OCI-LY1 (cell line): ENCODE measurements around the gene CUX1.

Experiments
- H2AFZ ChIP-seq: fragments of 200-600 bp; sonication (generic), shearing (Covaris generic); 2 replicates; pipeline ENCODE4 v1.6.0; 2014; ENCODE audit warnings: antibody characterized with exemption, mild to moderate bottlenecking, low read length
- H3F3A ChIP-seq: fragments of 200-600 bp; sonication (generic), shearing (Covaris generic); 2 replicates; pipeline ENCODE4 v1.6.0; 2014; ENCODE audit warnings: mild to moderate bottlenecking, antibody characterized with exemption, low read length, moderate library complexity; ENCODE audit not compliant: insufficient read depth
- H3K27ac ChIP-seq: fragments of 200-600 bp; sonication (generic); 2 replicates; pipeline ENCODE4 v1.5.1; 2014; ENCODE audit warnings: low read length, mixed run types, mild to moderate bottlenecking, low read depth; ENCODE audit not compliant: poor library complexity, severe bottlenecking
- H3K27me3 ChIP-seq: fragments of 200-600 bp; sonication (generic); 2 replicates; pipeline ENCODE4 v1.6.0; 2014; ENCODE audit warnings: antibody characterized with exemption, mild to moderate bottlenecking, low read length, moderate library complexity; ENCODE audit not compliant: insufficient read depth
- H3K36me3 ChIP-seq: fragments of 200-600 bp; sonication (generic); 2 replicates; pipeline ENCODE4 v1.6.1; 2014; ENCODE audit warnings: mild to moderate bottlenecking, antibody characterized with exemption, low read length, moderate library complexity, mixed read lengths; ENCODE audit not compliant: insufficient read depth
- H3K4me1 ChIP-seq: fragments of 200-600 bp; sonication (generic); 2 replicates; pipeline ENCODE4 v1.5.1; 2014; ENCODE audit warnings: mild to moderate bottlenecking, low read length, moderate library complexity; ENCODE audit not compliant: insufficient read depth, severe bottlenecking
- H3K4me2 ChIP-seq: fragments of 200-600 bp; sonication (generic), shearing (Covaris generic); 2 replicates; pipeline ENCODE4 v1.6.1; 2014; ENCODE audit warnings: low read length
- H3K4me3 ChIP-seq: fragments of 200-600 bp; sonication (generic); 2 replicates; pipeline ENCODE4 v1.5.1; 2014; ENCODE audit warnings: low read length, low read depth, mild to moderate bottlenecking, mixed read lengths; ENCODE audit not compliant: poor library complexity, severe bottlenecking
- H3K79me2 ChIP-seq: fragments of 200-600 bp; shearing (Covaris generic); 2 replicates; pipeline ENCODE4 v1.6.1; 2016; ENCODE audit warnings: mixed run types, low read length, mixed read lengths; ENCODE audit not compliant: insufficient read depth
- H3K9ac ChIP-seq: fragments of 200-600 bp; sonication (generic), shearing (Covaris generic); 2 replicates; pipeline ENCODE4 v1.6.1; 2014; ENCODE audit warnings: mild to moderate bottlenecking, low read length, mixed read lengths
- H3K9me2 ChIP-seq: fragments of 200-600 bp; sonication (generic), shearing (Covaris generic); 2 replicates; pipeline ENCODE4 v1.6.1; 2014; ENCODE audit warnings: low read depth, mild to moderate bottlenecking, low read length, mixed read lengths
- H3K9me3 ChIP-seq: fragments of 200-600 bp; shearing (Covaris generic); 2 replicates; pipeline ENCODE4 v1.6.1; 2014; ENCODE audit warnings: low read length, mixed read lengths
- H4K20me1 ChIP-seq: fragments of 200-600 bp; sonication (generic), shearing (Covaris generic); 2 replicates; pipeline ENCODE4 v1.6.0; 2016; ENCODE audit warnings: mild to moderate bottlenecking, low read length; ENCODE audit not compliant: insufficient read depth
- CTCF ChIP-seq: fragments of 200-600 bp; sonication (generic), shearing (Covaris generic); IDR thresholded peaks from 2 replicates; pipeline ENCODE4 v1.5.1; 2017; ENCODE audit warnings: mild to moderate bottlenecking, antibody characterized with exemption, low read length, moderate library complexity, mixed read lengths
- EZH2 ChIP-seq: fragments of 200-600 bp; sonication (generic), shearing (Covaris generic); IDR thresholded peaks from 2 replicates; pipeline ENCODE4 v1.8.0; 2017; ENCODE audit warnings: borderline replicate concordance, mixed run types, mild to moderate bottlenecking, antibody characterized with exemption, low read length, moderate library complexity, mixed read lengths

Gene CUX1

DNA sequence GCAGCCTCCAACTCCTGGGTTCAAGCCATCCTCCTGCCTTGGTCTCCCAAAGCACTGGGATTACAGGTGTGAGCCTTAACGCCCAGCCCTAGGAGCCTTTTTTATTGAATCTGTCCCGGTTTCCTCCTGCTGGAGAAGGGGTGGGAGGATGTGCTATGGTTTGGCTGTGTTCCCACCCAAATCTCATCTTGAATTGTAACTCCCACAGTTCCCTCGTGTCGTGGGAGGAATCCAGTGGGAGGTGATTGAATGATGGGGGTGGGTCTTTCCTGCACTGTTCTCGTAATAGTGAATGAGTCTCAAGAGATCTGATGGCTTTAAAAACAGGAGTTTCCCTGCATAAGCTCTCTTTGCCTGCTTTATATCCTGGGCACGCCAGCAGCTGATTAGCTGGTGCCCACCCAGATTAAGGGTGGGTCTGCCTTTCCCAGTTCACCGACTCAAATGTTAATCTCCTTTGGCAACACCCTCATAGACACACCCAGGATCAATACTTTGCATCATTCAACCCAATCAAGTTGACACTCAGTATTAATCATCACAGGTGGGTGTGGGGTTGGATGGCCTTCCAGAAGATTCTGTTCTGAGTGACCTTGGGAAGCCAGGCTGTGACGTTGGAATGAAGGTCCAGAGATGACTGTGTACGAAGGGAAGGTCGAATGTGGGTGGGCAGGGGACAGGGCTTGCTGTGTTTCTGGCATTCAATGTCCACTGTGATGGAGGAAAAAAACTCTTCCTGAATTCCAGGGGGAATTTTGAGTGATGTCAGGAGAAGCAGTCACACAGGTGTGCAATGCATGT, 33.8 kb upstream of the CUX1 start:
- Histone ChIP-seq H4K20me1 (no peaks in the 10 kb centered on the region), H3K4me3 (no peak overlapping the region), H3K4me2 (no peak overlapping the region), H3K9ac (no peak overlapping the region), H3K27me3 (peaks cover 4% of the 10 kb centered on the region; the same call in 1 of the 2 replicates), H3K4me1 (peaks cover 11% of the 10 kb centered on the region), H3K36me3 (no peaks in the 10 kb centered on the region; the same call in 1 of the 2 replicates), H3K9me3 (peaks cover 9% of the 10 kb centered on the region), H3F3A (no peaks in the 10 kb centered on the region), H3K79me2 (no peaks in the 10 kb centered on the region), H2AFZ (no peak overlapping the region), H3K9me2 (no peaks in the 10 kb centered on the region), H3K27ac (no peak overlapping the region)
- no peak for TF ChIP-seq EZH2
- 0 out of 2 replicates have a peak, but pooled peaks have one; percentile 3 for TF ChIP-seq CTCF

DNA sequence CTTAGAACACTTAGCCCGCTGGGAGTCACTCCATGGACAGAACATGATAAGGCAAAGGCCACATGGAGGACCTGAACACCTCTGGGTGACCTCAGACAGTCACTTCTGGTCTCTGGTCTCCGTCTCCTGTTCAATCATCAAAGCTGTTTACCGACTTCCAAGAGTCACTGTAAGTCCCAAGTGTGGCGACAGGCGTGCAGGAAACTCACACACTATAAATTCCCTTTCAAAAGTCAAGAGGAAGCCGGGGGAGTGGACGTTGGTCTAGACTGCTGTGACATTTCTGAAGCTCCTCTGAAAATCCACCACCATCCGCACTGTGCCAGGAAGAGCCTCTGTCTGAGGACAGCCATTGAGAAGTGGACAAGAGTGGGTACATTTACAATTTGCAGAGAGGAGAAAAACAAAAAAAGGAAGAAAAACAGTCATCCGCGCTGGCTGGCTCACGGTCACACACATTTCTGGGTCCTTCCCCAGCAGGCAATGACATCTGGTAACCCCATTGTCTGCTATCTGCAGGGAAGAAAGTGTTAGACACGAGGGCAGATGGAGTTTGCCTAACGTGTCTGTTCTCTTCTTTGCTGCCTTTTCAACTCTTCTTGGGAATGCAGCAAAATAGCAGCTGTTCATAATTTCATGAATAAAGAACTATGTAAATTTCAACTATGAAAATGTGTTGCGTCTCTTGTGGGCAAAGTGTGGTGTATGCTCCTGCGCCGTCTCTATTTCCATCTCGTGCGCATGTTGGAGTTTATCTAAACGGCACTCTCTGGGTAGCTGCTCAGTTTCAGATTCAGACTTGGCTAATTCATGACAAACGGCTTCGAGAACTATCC, 32.9 kb upstream of the CUX1 start:
- H3K4me3 ChIP-seq = no peak overlapping the region
- H3K9me2 ChIP-seq = no peaks in the 10 kb centered on the region
- no peak overlapping the region for H2AFZ ChIP-seq
- H3K9ac ChIP-seq = no peak overlapping the region
- TF ChIP-seq CTCF (no peak), EZH2 (no peak)
- H3F3A ChIP-seq = no peaks in the 10 kb centered on the region
- H3K36me3 ChIP-seq = no peaks in the 10 kb centered on the region; the same call in 1 of the 2 replicates
- H3K27me3 ChIP-seq = peaks cover 4% of the 10 kb centered on the region; the same call in 1 of the 2 replicates
- H3K4me1 ChIP-seq = peaks cover 11% of the 10 kb centered on the region
- H3K4me2 ChIP-seq = no peak overlapping the region; the same call in 1 of the 2 replicates
- H3K27ac ChIP-seq = no peak overlapping the region
- no peaks in the 10 kb centered on the region for H3K79me2 ChIP-seq
- H4K20me1 ChIP-seq = no peaks in the 10 kb centered on the region
- peaks cover 9% of the 10 kb centered on the region for H3K9me3 ChIP-seq

GRCh38 chr7:101787864-101788263, 29.6 kb upstream of the CUX1 start:
- Histone ChIP-seq H3K79me2 (no peaks in the 10 kb centered on the region), H3K4me1 (peaks cover 24% of the 10 kb centered on the region), H3K9me3 (peaks cover 9% of the 10 kb centered on the region), H3K9ac (no peak overlapping the region), H3F3A (no peaks in the 10 kb centered on the region), H3K4me2 (no peak overlapping the region), H2AFZ (no peak overlapping the region), H3K4me3 (no peak overlapping the region), H3K27me3 (peaks cover 4% of the 10 kb centered on the region; the same call in 1 of the 2 replicates), H3K27ac (no peak overlapping the region), H3K9me2 (no peaks in the 10 kb centered on the region), H3K36me3 (no peaks in the 10 kb centered on the region; the same call in 1 of the 2 replicates), H4K20me1 (no peaks in the 10 kb centered on the region)
- TF ChIP-seq EZH2 (no peak), CTCF (no peak)
